GM10248 (cell line): ENCODE measurements around the gene WDR91.

Experiments used
- CTCF ChIA-PET: fragments of 300-600 bp; sonication (Branson Sonifier 250); formaldehyde crosslinking; extraction: SDS; loops from one replicate; lab custom pipeline; 2021; ENCODE audit warnings: antibody characterized with exemption; lab: Yijun Ruan, JAX
- POLR2A ChIA-PET: fragments of 350-650 bp; sonication (Branson Sonifier 250); formaldehyde crosslinking; extraction: SDS; loops from one replicate; lab custom pipeline; 2020; ENCODE audit warnings: antibody characterized with exemption; lab: Yijun Ruan, JAX
- DNase-seq: peaks from one replicate; pipeline ENCODE4 v3.0.0; 2012; ENCODE audit errors: extremely low spot score
- CTCF ChIP-seq: IDR thresholded peaks from 2 replicates; pipeline ENCODE4 v1.5.1; 2012; ENCODE audit warnings: mild to moderate bottlenecking, low read depth; ENCODE audit errors: extremely low read depth, missing control alignments, control extremely low read depth

WDR91 gene

GRCh38 chr7:135211179-135211945 is at the start of gene WDR91:
TSS of gene WDR91 (minus strand) at chr7:135211526. CDS start at chr7:135211502, 24 bp downstream.
- peak; percentile 100 for DNase-seq
- ChIA-PET CTCF (interaction anchor here (0.9 to 3.6 kb wide), 7 partner anchors 21 to 225 kb away, joined by 3 to 16 read pairs (median 4); partner anchors contain the start of genes AGBL3 and CYREN), POLR2A (interaction anchor here (3.0 kb wide), 1 partner anchor 23 kb away, joined by 18 read pairs; no protein-coding TSS in a partner anchor)
- TF ChIP-seq CTCF = peak; percentile 1

- ChIA-PET CTCF (interaction anchor here (1.0 to 3.5 kb wide), 5 partner anchors 10 to 42 kb away, joined by 3 to 30 read pairs (median 3); no protein-coding TSS in a partner anchor), POLR2A (no interaction called here)
- no peak for TF ChIP-seq CTCF
- DNase-seq = no peak
Measured at GRCh38 chr7:135260470-135260869, 49.1 kb upstream of the WDR91 start.

- no peak for DNase-seq
- CTCF ChIA-PET = interaction anchor here (1.1 to 3.5 kb wide), 2 partner anchors 16 to 42 kb away, joined by 3 to 30 read pairs; no protein-coding TSS in a partner anchor
- no peak for TF ChIP-seq CTCF
- POLR2A ChIA-PET = no interaction called here
Measured at GRCh38 chr7:135259702-135260101, 48.4 kb upstream of the WDR91 start.

- no peak for DNase-seq
- CTCF ChIA-PET = interaction anchor here (1.2 kb wide), 1 partner anchor 16 kb away, joined by 4 read pairs; no protein-coding TSS in a partner anchor
- TF ChIP-seq CTCF = no peak
- POLR2A ChIA-PET = no interaction called here
Measured at GRCh38 chr7:135258585-135258984, 47.3 kb upstream of the WDR91 start.

DNA sequence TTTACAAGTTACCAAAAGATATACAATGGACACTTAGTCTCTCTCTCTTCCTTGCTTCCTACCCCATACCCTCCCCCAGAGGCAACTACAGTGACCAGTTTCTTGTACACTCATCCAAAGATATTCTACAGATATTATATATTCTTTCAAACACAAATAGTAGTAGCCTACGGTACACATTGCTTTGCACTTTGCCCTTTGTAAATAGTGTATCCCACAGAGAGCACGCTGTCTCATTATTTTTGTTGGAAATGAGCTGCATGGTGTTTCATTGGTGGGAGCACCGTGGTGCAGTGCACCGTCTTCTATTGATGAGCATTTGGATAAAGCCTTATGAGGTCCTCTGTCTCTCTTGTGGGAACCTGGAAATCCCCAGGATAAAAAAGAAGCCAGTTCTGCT is 46.5 kb upstream of the WDR91 start:
- ChIA-PET CTCF (interaction anchor here (1.2 kb wide), 1 partner anchor 17 kb away, joined by 4 read pairs; no protein-coding TSS in a partner anchor), POLR2A (no interaction called here)
- DNase-seq = no peak
- TF ChIP-seq CTCF = no peak

GRCh38 chr7:135253851-135254771 is 42.8 kb upstream of the WDR91 start:
- no peak for DNase-seq
- CTCF ChIA-PET = interaction anchor here (1.3 to 3.6 kb wide), 5 partner anchors 10 to 64 kb away, joined by 3 to 19 read pairs (median 5); no protein-coding TSS in a partner anchor
- no peak for TF ChIP-seq CTCF
- POLR2A ChIA-PET = no interaction called here
